Measurements from ENCODE around the gene LCN1. TPM values are rescaled to one million over a fixed set of nuclear protein-coding genes. Genes with fewer than 3 reads are reported as not detected.
"Not testable (repeated sequence)": the region's sequence is repeated elsewhere in the genome, so short reads cannot be mapped to it uniquely, and the experiment has no call there.

The LCN1 gene
- total RNA-seq, 1 donor from 2014 or later = not detected

GRCh38 chr9:135503371-135504261, 17.6 kb upstream of the LCN1 start:
- DNase-seq (ENCODE audit: low spot score in 2 of 2) = no peak
- FAIRE-seq = no peak

DNA sequence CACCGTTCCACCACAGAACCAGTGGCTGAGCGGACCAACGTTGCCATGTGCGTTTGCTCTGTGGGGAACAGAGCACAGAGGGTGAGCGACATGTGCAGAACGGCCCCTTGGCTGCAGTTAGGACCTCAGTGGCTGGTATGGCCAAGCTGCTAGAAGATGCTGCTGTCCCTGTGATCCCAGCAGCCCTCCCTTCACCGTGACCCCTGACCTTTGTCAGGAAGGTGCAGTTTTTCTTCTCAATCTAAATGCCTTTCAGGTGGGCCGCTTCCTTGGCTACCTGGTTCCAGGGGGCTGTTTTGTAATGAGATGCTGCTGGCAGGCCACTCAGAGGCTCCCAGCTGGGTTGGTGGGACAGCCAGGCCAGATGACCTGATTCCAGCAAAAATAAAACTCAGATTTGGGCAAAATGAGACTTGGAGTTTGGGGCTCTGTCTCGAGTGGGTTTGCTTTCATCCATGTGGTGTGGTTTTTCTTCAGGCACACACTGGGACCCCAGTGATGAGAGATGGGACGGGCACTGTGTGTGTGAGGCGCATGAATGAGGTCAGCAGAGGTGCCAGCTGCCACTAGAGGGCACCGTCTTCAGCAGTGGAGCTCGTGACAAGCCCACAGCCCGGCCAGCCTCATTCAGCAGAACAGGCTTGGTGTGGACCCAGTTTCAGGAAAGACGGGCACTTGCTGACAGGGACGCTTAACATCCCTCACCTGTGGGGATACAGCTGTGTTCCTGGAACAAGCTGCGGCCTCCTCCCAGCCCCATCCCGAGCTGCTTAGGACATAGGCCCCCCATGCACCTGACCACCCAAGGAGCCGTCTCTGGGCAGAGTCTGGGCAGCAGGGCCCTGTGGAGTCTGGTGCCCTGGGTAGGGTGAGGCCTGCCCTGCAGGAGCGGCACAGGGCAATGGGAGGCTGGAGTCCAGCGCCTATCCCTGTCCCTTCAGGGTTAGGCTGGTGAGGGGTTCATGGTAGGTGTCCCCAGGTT, 16.7 kb upstream of the LCN1 start:
- DNase-seq (ENCODE audit: low spot score in 2 of 2) (peak; percentile 70 to 85), FAIRE-seq (no peak)

DNA sequence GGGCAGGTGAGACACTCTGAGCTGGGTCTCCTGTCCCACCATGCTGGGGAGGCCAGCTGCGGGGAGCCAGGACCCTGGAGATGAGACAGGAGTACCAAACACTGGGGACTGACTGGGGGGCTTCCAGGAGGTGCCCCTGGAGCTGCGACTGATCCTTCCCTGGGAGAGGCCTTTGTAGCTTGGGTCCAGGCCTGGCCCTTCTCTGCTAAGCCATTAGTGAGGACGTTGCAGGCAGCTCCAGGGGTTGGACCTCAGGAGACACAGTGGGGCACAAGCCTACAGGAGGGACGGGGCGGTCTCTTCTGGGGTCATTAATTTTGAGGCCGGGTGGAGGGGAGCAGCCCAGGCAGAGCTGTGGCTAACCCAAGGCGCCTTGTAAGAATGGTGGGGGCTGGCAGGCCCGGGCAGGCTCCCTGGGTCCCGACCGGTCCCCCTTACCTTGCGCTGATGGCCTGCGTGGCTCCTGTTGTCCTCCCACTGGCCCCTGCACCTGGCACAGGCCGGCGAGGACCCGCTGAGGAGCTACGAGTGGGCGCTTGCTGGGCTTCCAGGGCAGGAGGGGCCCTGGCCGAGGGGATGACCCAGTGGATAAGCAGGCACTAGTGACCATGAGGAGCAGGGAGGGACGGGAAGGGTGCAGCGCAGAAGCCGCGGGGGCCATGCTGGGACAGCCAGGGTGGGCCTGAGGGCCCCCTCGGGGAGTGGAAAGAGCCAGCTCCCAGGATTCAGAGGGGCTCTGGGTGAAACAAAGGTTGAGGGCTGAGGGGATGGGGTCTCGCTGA, 15.6 kb upstream of the LCN1 start:
- FAIRE-seq (no peak), DNase-seq (ENCODE audit: low spot score in 2 of 2) (no peak)

DNA sequence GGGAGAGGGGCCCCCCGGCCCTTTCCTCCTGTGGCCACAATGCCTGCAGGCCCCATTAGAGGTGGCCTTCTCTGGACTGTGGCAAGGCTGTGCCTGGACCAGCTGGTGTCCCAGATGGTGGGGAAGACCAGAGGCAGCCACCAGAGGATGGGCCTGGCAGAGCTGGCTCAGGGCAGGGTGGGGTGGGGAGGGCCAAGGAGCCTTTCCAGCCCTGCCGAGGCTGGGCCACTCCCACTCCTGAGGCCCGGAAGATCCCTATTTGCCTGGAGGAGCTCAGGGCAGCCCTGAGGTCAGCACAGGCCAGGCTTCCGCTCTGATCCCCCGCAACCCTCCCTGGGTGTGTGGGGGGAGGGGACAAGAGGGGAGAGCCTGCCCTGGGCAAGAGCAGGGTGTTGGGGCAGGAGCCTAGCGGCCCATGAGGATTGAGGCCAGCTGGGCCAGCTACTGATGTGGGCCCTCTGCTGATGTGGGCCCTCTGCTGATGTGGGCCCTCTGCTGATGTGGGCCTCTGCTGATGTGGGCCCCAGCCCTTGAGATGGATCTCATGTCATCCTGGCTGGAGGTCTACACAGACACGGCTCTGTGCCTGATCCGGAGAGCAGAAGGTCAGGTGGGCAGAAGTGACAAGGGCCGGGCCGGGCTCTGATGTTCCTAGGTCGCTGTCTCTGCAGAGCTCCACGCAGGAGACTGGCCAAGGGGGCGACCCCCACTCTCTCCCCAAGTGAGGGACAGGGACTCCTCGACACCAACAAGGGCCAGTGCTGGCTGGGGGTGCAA, 14.7 kb upstream of the LCN1 start:
- DNase-seq (ENCODE audit: low spot score in 2 of 2) = no peak
- no peak for FAIRE-seq

DNA sequence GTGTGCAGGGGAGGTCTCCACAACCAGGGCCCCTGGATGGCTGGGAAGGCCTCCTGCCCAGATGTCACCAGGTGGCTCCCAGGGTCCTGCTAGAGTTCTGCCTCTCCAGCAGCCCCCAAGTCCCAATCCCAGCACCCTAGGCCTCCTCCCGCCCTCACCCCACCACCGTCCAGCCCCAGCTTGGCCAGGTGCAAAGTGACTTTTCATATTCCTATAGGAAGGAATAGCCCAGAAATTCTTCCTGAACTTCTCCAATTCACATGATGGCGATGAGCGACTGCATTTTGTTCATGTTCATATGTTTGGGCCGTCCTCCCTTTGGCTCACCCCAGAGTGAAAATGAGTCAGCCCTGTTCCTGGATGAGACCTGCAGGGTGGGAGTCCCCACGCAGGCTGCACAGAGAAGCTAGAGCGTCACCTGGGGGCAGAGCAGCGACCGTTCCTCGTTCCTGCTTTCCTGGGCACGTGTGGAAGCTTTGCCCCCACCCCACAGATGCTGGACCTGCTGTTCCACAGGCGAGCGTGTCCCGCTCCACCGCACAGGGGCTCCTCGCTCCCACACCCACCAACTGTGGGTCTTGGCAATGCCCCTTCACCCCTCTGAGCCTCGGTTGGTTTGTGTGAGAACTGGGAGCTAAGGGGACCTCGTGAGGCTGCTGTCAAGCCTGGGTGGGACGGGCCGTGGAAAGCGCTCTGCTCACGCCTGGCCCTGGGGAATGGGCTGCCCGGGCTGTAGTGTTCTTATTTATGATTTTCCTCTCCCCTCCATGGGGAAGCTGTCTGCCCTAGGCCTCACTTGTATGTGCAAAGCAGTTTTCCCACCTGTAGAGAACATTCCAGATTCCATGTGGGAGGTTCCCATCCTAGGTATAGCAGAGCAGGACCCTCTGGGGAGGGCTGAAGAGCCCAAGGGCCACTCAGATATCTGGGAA, 13.9 kb upstream of the LCN1 start:
- DNase-seq (ENCODE audit: low spot score in 2 of 2) (no peak), FAIRE-seq (no peak)

DNA sequence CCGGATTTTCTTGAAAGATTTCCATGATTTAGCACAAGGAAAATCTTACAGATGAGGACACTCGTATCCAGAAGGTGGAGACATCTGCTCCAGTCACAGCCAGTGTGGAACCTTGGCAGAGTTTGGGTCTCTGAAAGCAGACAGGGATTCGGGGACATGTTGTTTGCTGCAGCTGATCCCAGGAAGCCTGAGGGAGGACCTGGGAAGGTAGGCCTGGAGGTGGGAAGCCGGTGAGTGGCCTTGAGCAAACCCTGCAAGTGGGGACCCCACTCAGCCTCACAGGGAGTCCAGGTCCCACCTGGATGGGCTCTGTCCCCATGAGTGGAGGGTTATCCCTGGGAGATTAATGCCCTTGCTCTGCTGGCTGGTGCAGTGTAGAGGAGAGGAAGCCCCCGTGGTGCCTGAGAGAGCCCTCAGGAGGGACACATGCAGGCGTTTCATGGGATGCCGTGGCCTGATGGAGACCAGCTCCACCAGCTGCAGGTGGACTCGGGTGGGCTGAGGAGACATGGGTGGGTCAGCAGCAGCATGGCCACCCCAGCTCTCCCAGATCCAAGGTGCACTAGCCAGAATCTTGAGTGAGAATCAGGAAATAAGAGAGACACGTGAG, 12.9 kb upstream of the LCN1 start:
- FAIRE-seq (no peak), DNase-seq (ENCODE audit: low spot score in 2 of 2) (no peak)

- DNase-seq (ENCODE audit: low spot score in 2 of 2) (no peak), FAIRE-seq (no peak)
Measured at GRCh38 chr9:135509458-135509857, 11.8 kb upstream of the LCN1 start.

DNA sequence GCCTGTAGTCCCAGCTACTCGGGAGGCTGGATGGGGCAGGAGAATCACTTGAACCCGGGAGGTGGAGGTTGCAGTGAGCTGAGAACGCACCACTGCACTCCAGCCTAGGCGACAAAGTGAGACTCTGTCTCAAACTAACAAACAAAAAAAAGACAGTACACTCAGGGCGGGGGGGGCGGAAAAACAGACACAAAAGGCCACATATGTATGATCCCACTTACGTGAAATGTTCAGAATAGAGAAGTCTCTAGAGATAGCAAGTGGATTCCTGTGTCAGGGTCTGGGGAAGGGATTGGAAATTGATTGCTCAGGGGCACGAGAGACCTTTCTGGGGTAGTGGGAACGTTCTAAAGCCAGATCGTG, 9.0 kb upstream of the LCN1 start:
- DNase-seq (ENCODE audit: low spot score in 2 of 2) (no peak), FAIRE-seq (no peak)

DNA sequence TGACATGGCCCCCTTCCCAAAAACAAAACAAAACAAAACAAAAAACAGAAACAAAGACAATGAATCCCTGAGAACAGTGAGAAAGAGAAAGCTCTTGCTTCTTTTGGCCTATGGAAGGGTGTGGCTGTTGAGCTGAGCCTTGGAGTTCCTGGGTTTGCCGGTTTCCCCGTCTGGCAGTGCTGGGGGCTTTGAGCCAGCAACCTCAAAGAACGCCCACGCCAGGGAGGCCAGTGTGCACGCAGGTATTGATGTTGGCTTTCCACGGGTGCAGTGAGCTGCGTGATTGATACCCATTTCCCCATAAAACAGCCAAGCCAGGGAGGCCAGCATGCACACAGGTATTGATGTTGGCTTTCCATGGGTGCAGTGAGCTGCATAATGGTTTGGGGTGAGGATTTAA, 8.3 kb upstream of the LCN1 start:
- FAIRE-seq (no peak), DNase-seq (ENCODE audit: low spot score in 2 of 2) (no peak)

DNA sequence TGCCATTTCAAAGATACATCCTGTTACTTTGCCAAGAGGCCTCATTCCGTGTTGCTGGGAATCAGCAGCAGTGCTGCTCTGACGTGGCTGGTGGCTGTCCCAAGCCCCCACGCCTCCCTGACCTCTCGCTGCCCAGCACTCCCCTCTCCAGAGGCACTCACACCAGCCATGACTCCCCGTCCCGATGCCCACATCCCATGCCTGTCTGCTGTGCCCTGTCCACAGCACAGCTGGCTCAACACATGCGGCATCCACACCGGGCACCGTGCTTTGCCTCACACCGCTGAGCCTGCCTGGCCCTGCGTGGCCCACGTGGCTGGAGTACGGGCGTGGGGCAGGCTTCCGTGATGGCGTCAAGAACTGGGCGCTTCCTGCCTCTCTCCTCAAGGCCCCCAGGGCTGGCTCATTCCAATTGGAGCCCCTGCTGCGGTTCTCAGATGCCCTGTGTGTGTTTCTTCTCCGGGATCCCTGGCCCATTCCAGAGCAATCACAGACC, 7.8 kb upstream of the LCN1 start:
- DNase-seq (ENCODE audit: low spot score in 2 of 2) (no peak), FAIRE-seq (no peak)

- FAIRE-seq; DNase-seq (ENCODE audit: low spot score in 2 of 2): not testable (repeated sequence)
Measured at GRCh38 chr9:135513906-135514305, 7.3 kb upstream of the LCN1 start.

- DNase-seq (ENCODE audit: low spot score in 2 of 2) (no peak), FAIRE-seq (no peak)
Measured at GRCh38 chr9:135514342-135515082, 6.7 kb upstream of the LCN1 start.

- FAIRE-seq (no peak), DNase-seq (ENCODE audit: low spot score in 2 of 2) (no peak)
Measured at GRCh38 chr9:135515083-135515951, 5.9 kb upstream of the LCN1 start.

- DNase-seq (ENCODE audit: low spot score in 2 of 2) (no peak), FAIRE-seq (no peak)
Measured at GRCh38 chr9:135516132-135516860, 4.9 kb upstream of the LCN1 start.

DNA sequence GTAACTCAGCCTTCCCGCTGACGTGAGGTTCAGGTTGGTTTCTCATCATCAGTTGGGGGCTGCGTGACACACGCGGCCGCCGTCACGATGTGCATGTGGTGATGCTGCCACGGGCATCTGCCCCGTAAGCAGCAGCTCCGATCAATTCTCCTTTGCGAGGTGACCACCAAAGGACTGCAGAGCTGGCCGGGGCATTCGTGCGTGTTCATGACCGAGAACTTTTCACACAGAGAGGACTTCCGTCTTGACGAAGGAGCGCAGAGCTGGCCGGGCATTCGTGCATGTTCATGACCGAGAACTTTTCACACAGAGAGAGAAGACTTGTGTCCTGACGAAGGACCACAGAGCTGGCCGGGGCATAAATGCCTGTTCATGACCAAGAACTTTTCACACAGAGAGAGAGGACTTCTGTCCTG, 3.8 kb upstream of the LCN1 start:
- DNase-seq (ENCODE audit: low spot score in 2 of 2) (no peak), FAIRE-seq (no peak)
